ENCODE measurements around the gene RDH5. TPM values are rescaled to one million over a fixed set of nuclear protein-coding genes. Genes with fewer than 3 reads are reported as not detected.

The RDH5 gene
- total RNA-seq, 1 donor from 2014 or later = 14.1 TPM

DNA sequence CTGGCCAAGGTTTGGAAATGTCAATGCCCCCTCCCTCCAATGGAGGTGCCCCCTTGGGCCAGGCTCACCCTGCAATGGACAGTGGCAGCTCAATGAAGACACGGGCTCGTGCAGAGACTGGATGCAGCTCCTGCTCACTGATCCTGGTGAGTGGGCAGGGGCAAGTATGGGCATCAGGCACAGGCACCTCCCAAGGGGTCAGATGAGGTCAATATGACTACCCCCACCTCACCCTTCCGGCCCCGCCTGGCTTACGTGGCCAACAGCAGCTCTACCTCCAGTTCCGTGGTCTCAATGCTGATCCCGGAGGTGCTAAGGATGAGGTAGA lies 26.0 kb upstream of the RDH5 start:
- Mint-ChIP-seq H3K27ac (no peak overlapping the region), H3K27me3 (no peaks in the 10 kb centered on the region)

DNA sequence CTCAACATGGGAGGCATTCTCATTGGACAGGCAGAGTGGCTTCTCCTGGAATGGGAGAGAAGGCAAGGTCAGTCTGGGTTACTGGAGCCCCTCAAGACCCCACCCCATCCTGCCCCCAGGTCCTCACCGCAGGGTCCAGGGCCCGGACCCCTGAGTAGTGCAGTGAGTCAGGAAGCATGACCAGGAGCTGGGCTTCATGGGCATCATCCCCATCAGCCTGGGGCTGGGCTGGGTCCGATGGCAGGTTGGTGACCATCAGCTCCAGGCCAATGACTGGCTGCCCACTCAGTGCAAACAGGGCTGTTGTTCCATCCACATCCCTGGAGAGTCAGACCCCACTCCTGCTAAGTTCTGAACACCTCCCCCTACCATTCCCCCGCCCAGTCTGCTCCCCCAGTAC lies 25.5 kb upstream of the RDH5 start:
- TF ChIP-seq, protein P1, sequence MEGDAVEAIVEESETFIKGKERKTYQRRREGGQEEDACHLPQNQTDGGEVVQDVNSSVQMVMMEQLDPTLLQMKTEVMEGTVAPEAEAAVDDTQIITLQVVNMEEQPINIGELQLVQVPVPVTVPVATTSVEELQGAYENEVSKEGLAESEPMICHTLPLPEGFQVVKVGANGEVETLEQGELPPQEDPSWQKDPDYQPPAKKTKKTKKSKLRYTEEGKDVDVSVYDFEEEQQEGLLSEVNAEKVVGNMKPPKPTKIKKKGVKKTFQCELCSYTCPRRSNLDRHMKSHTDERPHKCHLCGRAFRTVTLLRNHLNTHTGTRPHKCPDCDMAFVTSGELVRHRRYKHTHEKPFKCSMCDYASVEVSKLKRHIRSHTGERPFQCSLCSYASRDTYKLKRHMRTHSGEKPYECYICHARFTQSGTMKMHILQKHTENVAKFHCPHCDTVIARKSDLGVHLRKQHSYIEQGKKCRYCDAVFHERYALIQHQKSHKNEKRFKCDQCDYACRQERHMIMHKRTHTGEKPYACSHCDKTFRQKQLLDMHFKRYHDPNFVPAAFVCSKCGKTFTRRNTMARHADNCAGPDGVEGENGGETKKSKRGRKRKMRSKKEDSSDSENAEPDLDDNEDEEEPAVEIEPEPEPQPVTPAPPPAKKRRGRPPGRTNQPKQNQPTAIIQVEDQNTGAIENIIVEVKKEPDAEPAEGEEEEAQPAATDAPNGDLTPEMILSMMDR (conservative IDR thresholded peaks at IDR 0.05) = no peak
- H3K4me1 Mint-ChIP-seq (ENCODE audit: unreplicated experiment) = no peaks in the 10 kb centered on the region
- H3K27ac Mint-ChIP-seq = no peak overlapping the region
- no peak overlapping the region for H3K4me3 Mint-ChIP-seq
- no peaks in the 10 kb centered on the region for H3K9me3 Mint-ChIP-seq
- H3K27me3 Mint-ChIP-seq = no peaks in the 10 kb centered on the region
- no peak for DNase-seq (ENCODE audit: extremely low spot score, unreplicated experiment)
- peaks cover 3% of the 10 kb centered on the region for H3K36me3 Mint-ChIP-seq

More for the DNA sequence above, 26.0 kb upstream of the RDH5 start:
- H3K9me3 Mint-ChIP-seq = no peaks in the 10 kb centered on the region
- no peaks in the 10 kb centered on the region for H3K4me1 Mint-ChIP-seq (ENCODE audit: unreplicated experiment)
- H3K4me3 Mint-ChIP-seq = no peak overlapping the region
- H3K36me3 Mint-ChIP-seq = peaks cover 3% of the 10 kb centered on the region
- TF ChIP-seq, protein P1 (conservative IDR thresholded peaks at IDR 0.05) = no peak
- DNase-seq (ENCODE audit: extremely low spot score, unreplicated experiment) = no peak

DNA sequence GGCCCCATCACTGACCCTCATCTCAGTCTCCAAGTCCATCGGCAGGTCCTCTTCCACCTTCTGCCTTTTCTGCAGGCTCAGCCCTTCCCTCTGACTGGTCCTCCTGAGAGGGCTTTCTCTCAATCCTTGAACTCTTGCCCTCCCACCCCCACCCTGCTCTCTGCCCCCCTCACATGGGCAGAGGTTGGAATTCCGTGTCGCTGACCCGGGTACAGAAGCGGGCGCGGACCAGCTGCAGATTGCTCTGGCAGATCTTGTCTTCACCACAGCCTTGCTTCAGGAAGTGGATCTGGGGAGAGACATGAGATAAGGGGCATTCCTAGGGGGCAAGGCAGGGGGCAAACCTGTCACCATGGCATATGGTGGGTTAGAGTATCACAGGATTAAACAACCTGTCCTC lies 24.8 kb upstream of the RDH5 start:
- Mint-ChIP-seq H3K27me3 (no peaks in the 10 kb centered on the region), H3K4me3 (no peak overlapping the region), H3K36me3 (peaks cover 3% of the 10 kb centered on the region), H3K27ac (no peak overlapping the region), H3K9me3 (no peaks in the 10 kb centered on the region), H3K4me1 (ENCODE audit: unreplicated experiment) (no peaks in the 10 kb centered on the region)
- TF ChIP-seq, protein P1 (conservative IDR thresholded peaks at IDR 0.05) = no peak
- DNase-seq (ENCODE audit: extremely low spot score, unreplicated experiment) = no peak

DNA sequence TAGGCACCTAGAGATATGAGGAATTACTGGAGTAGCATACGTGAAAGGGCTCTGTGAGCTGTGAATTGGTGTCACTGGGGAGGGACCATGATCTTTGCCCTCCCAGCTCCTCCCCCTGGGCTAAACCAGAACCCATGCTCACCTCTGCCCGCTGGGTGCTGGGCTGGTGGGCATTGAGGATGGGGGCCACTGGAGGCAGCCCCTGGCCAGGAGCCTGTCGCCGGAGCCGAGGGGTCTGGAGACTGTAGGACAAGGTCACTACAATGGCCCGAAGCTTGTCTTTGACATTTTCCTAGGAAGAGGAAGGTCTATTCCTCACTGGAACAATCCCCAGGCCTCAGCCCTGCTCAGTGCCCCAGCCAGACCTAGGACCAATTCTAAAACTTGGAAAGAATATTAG lies 24.1 kb upstream of the RDH5 start:
- H3K9me3 Mint-ChIP-seq = no peaks in the 10 kb centered on the region
- no peak overlapping the region for H3K4me3 Mint-ChIP-seq
- H3K27ac Mint-ChIP-seq = no peak overlapping the region
- TF ChIP-seq, protein P1 (conservative IDR thresholded peaks at IDR 0.05) = no peak
- no peak for DNase-seq (ENCODE audit: extremely low spot score, unreplicated experiment)
- no peaks in the 10 kb centered on the region for H3K4me1 Mint-ChIP-seq (ENCODE audit: unreplicated experiment)
- no peaks in the 10 kb centered on the region for H3K27me3 Mint-ChIP-seq
- H3K36me3 Mint-ChIP-seq = peaks cover 2% of the 10 kb centered on the region

DNA sequence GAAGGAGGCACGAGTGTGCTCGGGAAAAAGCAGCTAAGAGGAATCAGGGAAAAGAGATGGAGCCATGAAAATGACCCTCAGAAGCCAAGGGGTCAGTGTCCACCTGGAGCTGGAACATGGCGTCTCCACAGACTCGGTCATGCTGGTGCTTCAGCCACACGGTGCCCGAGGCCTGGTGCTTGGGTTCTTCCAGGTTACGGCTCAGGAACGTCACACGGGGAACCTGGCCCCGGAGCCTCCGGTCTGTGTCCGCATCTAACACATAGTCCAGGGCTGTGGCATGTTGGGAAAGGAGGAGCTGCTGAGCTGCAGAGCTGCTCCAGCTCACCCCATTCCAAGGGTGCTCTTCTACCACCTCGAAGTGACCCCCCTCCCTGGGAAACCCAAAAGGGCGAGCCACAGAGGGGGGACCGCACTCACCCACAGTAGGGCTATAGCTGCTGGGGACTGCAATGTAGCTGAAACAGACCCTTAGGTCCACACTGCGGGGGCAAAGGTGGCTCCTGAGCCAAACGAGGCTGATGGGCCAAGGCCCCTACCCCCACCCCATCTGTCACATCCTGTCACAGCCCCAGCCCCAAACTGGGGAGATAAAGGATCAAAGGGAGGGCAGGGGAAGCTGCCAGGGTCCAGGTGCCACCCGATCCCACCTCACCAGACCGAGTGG lies 23.3 kb upstream of the RDH5 start:
- TF ChIP-seq, protein P1 (conservative IDR thresholded peaks at IDR 0.05) = no peak
- Mint-ChIP-seq H3K4me3 (no peak overlapping the region), H3K4me1 (ENCODE audit: unreplicated experiment) (no peaks in the 10 kb centered on the region), H3K9me3 (no peaks in the 10 kb centered on the region), H3K36me3 (no peaks in the 10 kb centered on the region), H3K27me3 (no peaks in the 10 kb centered on the region), H3K27ac (no peak overlapping the region)
- no peak for DNase-seq (ENCODE audit: extremely low spot score, unreplicated experiment)

DNA sequence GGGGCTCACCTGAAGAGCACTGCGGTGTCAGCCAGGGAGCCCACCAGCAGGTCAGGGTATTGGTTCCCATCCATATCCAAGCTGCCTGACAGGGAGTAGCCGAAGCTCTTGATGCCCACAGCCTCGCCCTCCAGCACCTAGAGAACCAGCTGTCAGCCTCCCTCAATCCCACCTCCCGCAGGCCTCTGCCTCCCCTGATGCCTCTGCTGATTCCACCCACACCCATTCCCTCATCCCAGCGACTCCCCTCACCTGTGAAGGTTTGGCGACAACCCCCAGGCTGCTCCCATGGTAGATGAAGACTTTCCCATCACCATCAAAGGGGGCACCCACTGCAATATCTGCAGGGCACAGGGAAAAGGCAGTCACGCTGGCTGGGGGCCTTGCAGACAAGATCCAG lies 22.5 kb upstream of the RDH5 start:
- TF ChIP-seq, protein P1 (conservative IDR thresholded peaks at IDR 0.05) = no peak
- no peak for DNase-seq (ENCODE audit: extremely low spot score, unreplicated experiment)
- Mint-ChIP-seq H3K9me3 (no peaks in the 10 kb centered on the region), H3K27me3 (no peaks in the 10 kb centered on the region), H3K4me3 (no peak overlapping the region), H3K4me1 (ENCODE audit: unreplicated experiment) (no peaks in the 10 kb centered on the region), H3K36me3 (no peaks in the 10 kb centered on the region), H3K27ac (no peak overlapping the region)

Measured in type B pancreatic cell (in vitro differentiated cells).